K562 (cell line): ENCODE measurements around the gene EPHA1. TPM values are rescaled to one million over a fixed set of nuclear protein-coding genes. Genes with fewer than 3 reads are reported as not detected.

ENCODE experiments used
- CHCHD3 ChIP-seq: fragments of 250-450 bp; sonication (Bioruptor Pico); IDR thresholded peaks from 2 replicates; pipeline ENCODE4 v2.1.2; 2022; ENCODE audit warnings: mild to moderate bottlenecking
- HNRNPL ChIP-seq: fragments of 200-400 bp; formaldehyde crosslinking; IDR thresholded peaks from 2 replicates; pipeline ENCODE4 v1.6.1; 2017; ENCODE audit warnings: low read depth, mild to moderate bottlenecking, low read length
- HSF4 ChIP-seq: fragments of 250-450 bp; sonication (Bioruptor Pico); IDR thresholded peaks from 2 replicates; pipeline ENCODE4 v2.1.2; 2022; ENCODE audit warnings: mild to moderate bottlenecking, moderate library complexity, borderline replicate concordance
- MAFK ChIP-seq: IDR thresholded peaks from 2 replicates; pipeline ENCODE4 v1.6.1; 2011; ENCODE audit warnings: low read length, improper control_type of control experiment
- MCM5 ChIP-seq: fragments of 450-650 bp; IDR thresholded peaks from 2 replicates; pipeline ENCODE4 v1.6.1; 2016; ENCODE audit warnings: low read depth
- NR0B1 ChIP-seq: fragments of 450-650 bp; IDR thresholded peaks from one replicate; pipeline ENCODE4 v1.6.1; 2018; ENCODE audit warnings: mild to moderate bottlenecking, moderate library complexity; ENCODE audit not compliant: partially characterized antibody
- NRF1 ChIP-seq, 2 experiments: fragments of 450-650 bp; IDR thresholded peaks in 1 of 2; conservative IDR thresholded peaks in 1 of 2; 2 replicates each; pipeline ENCODE4 v1.6.1; 2014; ENCODE audit warnings: mild to moderate bottlenecking in 2 of 2
- PTBP1 ChIP-seq: fragments of 200-400 bp; formaldehyde crosslinking; IDR thresholded peaks from 2 replicates; pipeline ENCODE4 v1.6.1; 2017; ENCODE audit warnings: low read depth, low read length
- RBM25 ChIP-seq: fragments of 200-400 bp; formaldehyde crosslinking; IDR thresholded peaks from 2 replicates; pipeline ENCODE4 v1.6.1; 2018; ENCODE audit warnings: low read length, low read depth, moderate library complexity; ENCODE audit not compliant: severe bottlenecking
- RFX5 ChIP-seq: IDR thresholded peaks from 2 replicates; pipeline ENCODE4 v1.6.1; 2011; ENCODE audit warnings: low read depth, mild to moderate bottlenecking, improper control_type of control experiment, low read length
- SNIP1 ChIP-seq: fragments of 450-650 bp; IDR thresholded peaks from 2 replicates; pipeline ENCODE4 v1.7.1; 2017; ENCODE audit warnings: low read depth, mild to moderate bottlenecking
- SREBF2 ChIP-seq: sonication (generic); formaldehyde crosslinking; IDR thresholded peaks from 2 replicates; pipeline ENCODE4 v1.4.0; 2020; ENCODE audit warnings: mild to moderate bottlenecking, missing genetic modification reagents
- TBL1XR1 ChIP-seq, 2 experiments: IDR thresholded peaks; 2 replicates each; pipeline ENCODE4 v1.6.1; 2012; ENCODE audit warnings: improper control_type of control experiment in 2 of 2, low read length in 2 of 2, mild to moderate bottlenecking in 1 of 2
- TBP ChIP-seq: optimal IDR thresholded peaks from 2 replicates; pipeline ENCODE3; 2011; ENCODE audit warnings: low read depth, low read length, improper control_type of control experiment
- TCFL5 ChIP-seq: fragments of 250-450 bp; sonication (Bioruptor Pico); conservative IDR thresholded peaks from 2 replicates; pipeline ENCODE4 v1.6.1; 2021; ENCODE audit warnings: mild to moderate bottlenecking, moderate library complexity, matching md5 sums
- TRIM24 ChIP-seq, 2 experiments: fragments of 450-650 bp; IDR thresholded peaks; 2 replicates each; pipeline ENCODE4 v1.6.1; 2016
- ZBED1 ChIP-seq: IDR thresholded peaks from 2 replicates; pipeline ENCODE4 v1.6.1; 2014
- ZNF12 ChIP-seq: sonication (generic); formaldehyde crosslinking; IDR thresholded peaks from 2 replicates; pipeline ENCODE4 v1.4.0; 2020; ENCODE audit warnings: mild to moderate bottlenecking, missing genetic modification reagents
- ZNF644 ChIP-seq: fragments of 200-800 bp; sonication (Bioruptor generic); IDR thresholded peaks from 2 replicates; pipeline ENCODE4 v1.6.1; 2016; ENCODE audit warnings: low read depth, missing genetic modification characterization, missing compliant biosample characterization
- polyA plus RNA-seq, 8 experiments: library from polyadenylated mRNA; depleted of rRNA in 4 of 8; stranded (reverse) in 5 of 8; unstranded in 3 of 8; fragments of >200 nt; fragmentation: Nextera tagmentation in 2 of 8; fragmentation: Illumina TruSeq in 1 of 8; extraction: Ambion mirVana in 2 of 8; extraction: Trizol in 1 of 8; gene quantifications; 2 replicates each; pipeline versions ENCODE4 v1.2.1 to v1.2.3, GENCODE V29; 2011 to 2014; ENCODE audit warnings: inconsistent platforms in 1 of 8, missing spikeins in 1 of 8
- total RNA-seq, 7 experiments: library from RNA; depleted of rRNA in 6 of 7; stranded (reverse); fragments of >200 nt in 6 of 7; fragmentation: Illumina TruSeq in 2 of 7; extraction: Trizol in 2 of 7; gene quantifications; 2 replicates each; pipeline versions ENCODE4 v1.2.1 to v1.2.3, GENCODE V29; 2011 to 2021; ENCODE audit warnings: low replicate concordance in 1 of 7
- TF ChIP-seq, protein P1 (sequence below): fragments of 250-450 bp; sonication (Bioruptor Pico); IDR thresholded peaks from 2 replicates; pipeline ENCODE4 v1.4.0; 2020; ENCODE audit warnings: mild to moderate bottlenecking, moderate library complexity
- TF ChIP-seq, protein P2 (sequence below), 2 experiments: fragments of 450-650 bp; IDR thresholded peaks; 2 replicates each; pipeline ENCODE4 v1.6.1; 2016
- TF ChIP-seq, protein P3 (sequence below): fragments of 250-450 bp; sonication (Bioruptor Pico); IDR thresholded peaks from 2 replicates; pipeline ENCODE4 v1.5.1; 2021; ENCODE audit warnings: mild to moderate bottlenecking

EPHA1 gene
- total and polyA plus RNA-seq, 9 of the 15 experiments (the other 6 are each of a cell fraction or from before 2014, with no cell fraction given): 0.22 to 0.57 (median 0.32) TPM; not detected in 6

DNA sequence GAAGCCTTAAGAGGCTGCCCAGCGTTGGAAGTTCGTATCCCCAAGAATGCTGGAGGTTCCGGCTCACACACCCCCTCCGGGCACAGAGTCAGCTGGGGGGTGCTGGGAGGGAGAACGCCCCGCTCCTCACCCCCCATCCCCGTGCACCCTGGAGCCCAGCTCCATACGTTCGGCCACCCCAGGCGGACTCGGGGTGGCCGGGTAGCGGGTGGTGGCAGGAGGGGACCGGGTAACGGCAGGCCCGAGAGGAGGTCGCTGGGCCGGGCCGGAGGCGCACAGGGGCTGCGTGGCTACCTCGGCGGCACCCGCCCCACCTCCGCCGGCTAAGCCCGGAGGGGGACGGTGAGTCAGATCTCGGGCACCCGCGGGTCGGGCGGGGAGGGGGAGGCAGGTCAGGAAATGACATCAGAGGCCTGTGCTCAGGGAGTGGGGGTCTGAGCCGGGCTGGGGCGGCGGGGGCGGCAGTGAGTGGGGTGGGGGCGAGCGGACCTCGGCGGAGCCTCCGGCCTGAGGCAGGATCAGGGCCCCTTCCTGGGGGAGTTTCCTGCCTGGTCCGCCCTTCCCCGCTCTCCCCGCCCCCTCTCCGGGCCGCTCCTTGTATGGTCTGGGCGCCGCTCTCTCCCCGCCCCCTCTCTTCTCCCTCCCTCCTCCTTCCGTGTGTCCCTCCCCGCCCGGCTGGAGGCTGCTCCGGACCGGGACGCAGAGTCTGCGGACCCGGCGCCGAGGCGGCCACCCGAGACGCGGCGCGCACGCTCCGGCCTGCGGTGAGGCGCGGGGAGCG is 27.8 kb downstream of the EPHA1 start, which contains the start of gene ZYX (continued):
- peak; percentile 62 for TF ChIP-seq TBP
- TF ChIP-seq, protein P1, sequence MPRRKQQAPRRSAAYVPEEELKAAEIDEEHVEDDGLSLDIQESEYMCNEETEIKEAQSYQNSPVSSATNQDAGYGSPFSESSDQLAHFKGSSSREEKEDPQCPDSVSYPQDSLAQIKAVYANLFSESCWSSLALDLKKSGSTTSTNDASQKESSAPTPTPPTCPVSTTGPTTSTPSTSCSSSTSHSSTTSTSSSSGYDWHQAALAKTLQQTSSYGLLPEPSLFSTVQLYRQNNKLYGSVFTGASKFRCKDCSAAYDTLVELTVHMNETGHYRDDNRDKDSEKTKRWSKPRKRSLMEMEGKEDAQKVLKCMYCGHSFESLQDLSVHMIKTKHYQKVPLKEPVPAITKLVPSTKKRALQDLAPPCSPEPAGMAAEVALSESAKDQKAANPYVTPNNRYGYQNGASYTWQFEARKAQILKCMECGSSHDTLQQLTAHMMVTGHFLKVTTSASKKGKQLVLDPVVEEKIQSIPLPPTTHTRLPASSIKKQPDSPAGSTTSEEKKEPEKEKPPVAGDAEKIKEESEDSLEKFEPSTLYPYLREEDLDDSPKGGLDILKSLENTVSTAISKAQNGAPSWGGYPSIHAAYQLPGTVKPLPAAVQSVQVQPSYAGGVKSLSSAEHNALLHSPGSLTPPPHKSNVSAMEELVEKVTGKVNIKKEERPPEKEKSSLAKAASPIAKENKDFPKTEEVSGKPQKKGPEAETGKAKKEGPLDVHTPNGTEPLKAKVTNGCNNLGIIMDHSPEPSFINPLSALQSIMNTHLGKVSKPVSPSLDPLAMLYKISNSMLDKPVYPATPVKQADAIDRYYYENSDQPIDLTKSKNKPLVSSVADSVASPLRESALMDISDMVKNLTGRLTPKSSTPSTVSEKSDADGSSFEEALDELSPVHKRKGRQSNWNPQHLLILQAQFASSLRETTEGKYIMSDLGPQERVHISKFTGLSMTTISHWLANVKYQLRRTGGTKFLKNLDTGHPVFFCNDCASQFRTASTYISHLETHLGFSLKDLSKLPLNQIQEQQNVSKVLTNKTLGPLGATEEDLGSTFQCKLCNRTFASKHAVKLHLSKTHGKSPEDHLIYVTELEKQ: no peak
- no peak for TF ChIP-seq MAFK
- TF ChIP-seq HNRNPL: peak; percentile 57; the same call in 1 of the 2 replicates
- no peak for TF ChIP-seq HSF4
- TF ChIP-seq TRIM24 (IDR thresholded peaks at IDR 0.05): no peak
- TF ChIP-seq ZNF644 (tag): peak; percentile 55; the same call in 1 of the 2 replicates
- TF ChIP-seq, protein P2, sequence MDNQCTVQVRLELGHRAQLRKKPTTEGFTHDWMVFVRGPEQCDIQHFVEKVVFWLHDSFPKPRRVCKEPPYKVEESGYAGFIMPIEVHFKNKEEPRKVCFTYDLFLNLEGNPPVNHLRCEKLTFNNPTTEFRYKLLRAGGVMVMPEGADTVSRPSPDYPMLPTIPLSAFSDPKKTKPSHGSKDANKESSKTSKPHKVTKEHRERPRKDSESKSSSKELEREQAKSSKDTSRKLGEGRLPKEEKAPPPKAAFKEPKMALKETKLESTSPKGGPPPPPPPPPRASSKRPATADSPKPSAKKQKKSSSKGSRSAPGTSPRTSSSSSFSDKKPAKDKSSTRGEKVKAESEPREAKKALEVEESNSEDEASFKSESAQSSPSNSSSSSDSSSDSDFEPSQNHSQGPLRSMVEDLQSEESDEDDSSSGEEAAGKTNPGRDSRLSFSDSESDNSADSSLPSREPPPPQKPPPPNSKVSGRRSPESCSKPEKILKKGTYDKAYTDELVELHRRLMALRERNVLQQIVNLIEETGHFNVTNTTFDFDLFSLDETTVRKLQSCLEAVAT (IDR thresholded peaks at IDR 0.05): peak in 1 of 2 experiments; percentile 97; a peak in 2 of 4 replicates
- TF ChIP-seq ZBED1: 0 out of 2 replicates have a peak, but pooled peaks have one; percentile 20
- no peak for TF ChIP-seq TCFL5 (CRISPR knock-in tag)
- no peak; a peak in 1 of 4 replicates for TF ChIP-seq TBL1XR1 (IDR thresholded peaks at IDR 0.05; ENCODE audit: low read length in 2 of 2)
- no peak; the same call in 1 of the 2 replicates for TF ChIP-seq ZNF12 (CRISPR knock-in tag)
- TF ChIP-seq, protein P3, sequence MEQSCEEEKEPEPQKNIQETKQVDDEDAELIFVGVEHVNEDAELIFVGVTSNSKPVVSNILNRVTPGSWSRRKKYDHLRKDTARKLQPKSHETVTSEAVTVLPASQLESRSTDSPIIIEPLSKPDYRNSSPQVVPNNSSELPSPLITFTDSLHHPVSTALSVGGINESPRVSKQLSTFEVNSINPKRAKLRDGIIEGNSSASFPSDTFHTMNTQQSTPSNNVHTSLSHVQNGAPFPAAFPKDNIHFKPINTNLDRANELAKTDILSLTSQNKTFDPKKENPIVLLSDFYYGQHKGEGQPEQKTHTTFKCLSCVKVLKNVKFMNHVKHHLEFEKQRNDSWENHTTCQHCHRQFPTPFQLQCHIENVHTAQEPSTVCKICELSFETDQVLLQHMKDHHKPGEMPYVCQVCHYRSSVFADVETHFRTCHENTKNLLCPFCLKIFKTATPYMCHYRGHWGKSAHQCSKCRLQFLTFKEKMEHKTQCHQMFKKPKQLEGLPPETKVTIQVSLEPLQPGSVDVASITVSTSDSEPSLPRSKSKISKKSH (CRISPR knock-in tag): no peak
- peak; percentile 63 to 67; a peak in 3 of 4 replicates for TF ChIP-seq NRF1 (conservative IDR thresholded peaks at IDR 0.05 in 1 of 2, IDR thresholded peaks at IDR 0.05 in 1 of 2)
- TF ChIP-seq PTBP1: no peak
- TF ChIP-seq MCM5: no peak
- peak; percentile 79; the same call in 1 of the 2 replicates for TF ChIP-seq CHCHD3 (CRISPR knock-in tag)
- no peak for TF ChIP-seq RFX5
- TF ChIP-seq RBM25: no peak
- TF ChIP-seq SNIP1: no peak
- no peak for TF ChIP-seq NR0B1
- TF ChIP-seq SREBF2 (CRISPR knock-in tag): no peak
